GM19372 (cell line): ENCODE data around the gene FAM193B.
"Not testable (repeated sequence)": the region's sequence is repeated elsewhere in the genome, so short reads cannot be mapped to it uniquely, and the experiment has no call there.

Experiments
- ATAC-seq: cut with Tn5 transposase; IDR thresholded peaks from one replicate; pipeline ENCODE4 v1.9.1; 2021; ENCODE audit warnings: mild to moderate bottlenecking, low read depth, moderate library complexity; ENCODE audit not compliant: unreplicated experiment

FAM193B gene

DNA sequence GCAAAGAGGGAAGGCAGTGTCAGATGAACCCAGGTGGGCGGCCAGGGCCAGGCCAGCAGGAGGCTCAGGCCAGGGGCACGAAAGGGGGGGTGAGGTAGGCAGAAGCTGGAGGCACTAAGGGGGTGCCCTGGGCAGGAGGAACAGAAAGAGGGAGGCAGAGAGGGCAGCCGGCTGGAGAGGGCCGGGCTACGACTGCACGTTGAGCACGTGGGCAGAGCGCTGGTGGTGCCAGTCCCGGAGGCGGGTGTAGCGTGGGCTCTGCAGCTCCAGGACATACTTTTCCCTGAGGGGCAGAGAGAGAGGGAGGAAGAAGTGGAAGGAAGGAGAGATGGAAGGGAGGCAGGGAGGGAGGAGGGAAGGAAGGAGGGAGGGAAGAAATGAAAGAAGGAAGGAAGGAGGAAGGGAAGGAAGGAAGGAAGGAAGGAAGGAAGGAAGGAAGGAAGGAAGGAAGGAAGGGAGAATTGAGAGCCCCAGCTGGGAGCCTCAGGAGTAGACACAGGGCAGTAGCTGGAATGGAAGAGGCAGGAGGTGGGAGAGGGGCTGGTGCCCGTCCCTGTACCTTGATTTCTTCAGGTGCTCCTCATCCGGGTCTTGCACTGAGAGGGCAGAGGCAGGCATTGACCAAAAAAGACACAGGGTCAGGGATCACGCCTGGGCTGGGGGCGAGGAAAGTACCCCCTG, 63.9 kb downstream of the FAM193B start:
- no peak for ATAC-seq

- no peak for ATAC-seq
These were observed 65.1 kb downstream of the FAM193B start for GRCh38 chr5:177489119-177489716.

DNA sequence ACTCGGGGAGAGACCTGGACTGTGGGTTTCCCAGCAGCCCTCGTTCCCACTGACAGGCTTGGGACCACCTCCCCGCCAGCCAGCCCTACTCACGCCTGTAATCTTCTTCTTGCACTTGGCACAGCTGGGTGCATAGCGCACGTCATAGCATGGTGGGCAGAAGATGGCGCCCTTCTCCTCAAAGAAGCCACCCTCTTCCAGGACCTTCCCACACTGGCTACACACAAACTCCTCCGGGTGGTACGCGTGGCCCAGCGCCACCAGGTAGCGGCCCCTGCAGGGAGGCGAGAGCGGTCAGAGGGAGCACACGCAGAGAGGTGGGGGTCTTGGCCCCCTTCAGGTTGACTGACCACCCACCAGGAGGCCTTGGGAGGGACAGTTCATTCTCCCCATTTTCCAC, 66.4 kb downstream of the FAM193B start:
- ATAC-seq, result no peak

DNA sequence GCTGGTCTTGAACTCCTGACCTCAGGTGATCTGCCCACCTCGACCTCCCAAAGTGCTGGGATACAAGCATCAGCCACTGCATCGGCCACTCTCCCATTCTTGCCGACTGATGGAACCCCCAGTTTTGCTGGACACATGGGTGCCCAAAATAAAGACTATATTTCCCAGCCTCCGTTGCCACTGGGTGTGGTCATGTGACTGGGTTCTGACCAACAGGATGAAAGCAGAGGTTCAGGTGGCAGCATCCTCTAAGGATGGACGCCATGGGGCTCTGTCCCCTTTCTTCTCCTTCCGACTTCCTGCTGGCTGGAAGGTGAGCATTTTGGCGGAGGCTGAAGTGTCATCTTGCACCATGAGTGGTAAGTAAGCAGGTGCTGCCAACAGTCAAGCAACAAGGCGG, 67.2 kb downstream of the FAM193B start:
- no peak for ATAC-seq

GRCh38 chr5:177486256-177486655, 68.1 kb downstream of the FAM193B start:
- ATAC-seq, result no peak

GRCh38 chr5:177485753-177486152, 68.6 kb downstream of the FAM193B start:
- not testable (repeated sequence) for ATAC-seq

DNA sequence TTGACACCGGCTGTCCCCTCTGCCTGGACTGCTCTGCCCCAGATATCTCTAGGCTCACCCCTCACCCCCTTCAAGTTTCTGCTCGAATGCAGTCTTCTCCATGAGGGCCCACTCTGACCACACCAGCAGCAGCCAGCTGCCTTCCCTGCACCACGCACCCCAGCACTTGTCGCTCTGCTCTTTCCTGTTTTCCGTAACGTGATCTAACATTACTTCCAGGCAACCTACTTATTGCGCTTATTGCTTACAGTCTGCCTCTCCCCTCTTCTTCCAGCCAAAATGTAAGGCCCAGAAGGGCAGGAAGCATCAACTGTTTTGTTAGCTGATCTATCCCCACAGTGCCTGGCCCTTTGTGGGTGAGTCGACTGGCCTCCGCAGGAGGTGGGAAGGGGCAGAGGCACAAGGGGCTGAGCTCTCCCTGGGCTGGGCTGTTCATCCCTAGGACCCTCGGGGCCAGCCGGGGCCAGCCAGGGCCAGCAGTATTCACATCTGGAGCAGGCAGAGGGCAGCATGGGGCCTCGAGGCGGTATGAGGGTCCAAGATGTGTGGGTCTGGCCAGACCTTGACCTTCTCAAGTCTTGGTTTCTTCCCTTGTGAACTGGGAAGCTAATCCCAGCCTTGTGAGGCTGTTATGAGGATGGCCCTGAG, 69.3 kb downstream of the FAM193B start:
- no peak for ATAC-seq

- ATAC-seq, result no peak
These were observed 70.1 kb downstream of the FAM193B start for GRCh38 chr5:177483994-177484901.

DNA sequence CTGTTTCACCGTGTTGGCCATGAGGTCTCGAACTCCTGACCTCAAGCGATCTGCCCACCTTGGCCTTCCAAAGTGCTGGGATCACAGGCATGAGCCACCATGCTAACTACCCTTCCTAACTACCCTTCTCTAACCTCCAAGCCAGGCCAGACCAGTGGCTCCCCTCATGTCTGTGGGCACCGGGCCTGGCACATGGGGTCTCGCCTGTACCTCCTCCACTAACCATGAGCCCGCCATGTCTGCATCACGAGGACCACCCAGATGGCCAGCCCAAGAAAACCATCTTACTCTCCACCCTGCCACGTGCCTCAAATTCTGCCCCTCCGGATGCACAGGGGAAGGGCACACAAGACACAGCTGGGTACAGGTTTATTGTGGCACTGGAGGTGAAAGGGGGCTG, 71.3 kb downstream of the FAM193B start:
- no peak for ATAC-seq

DNA sequence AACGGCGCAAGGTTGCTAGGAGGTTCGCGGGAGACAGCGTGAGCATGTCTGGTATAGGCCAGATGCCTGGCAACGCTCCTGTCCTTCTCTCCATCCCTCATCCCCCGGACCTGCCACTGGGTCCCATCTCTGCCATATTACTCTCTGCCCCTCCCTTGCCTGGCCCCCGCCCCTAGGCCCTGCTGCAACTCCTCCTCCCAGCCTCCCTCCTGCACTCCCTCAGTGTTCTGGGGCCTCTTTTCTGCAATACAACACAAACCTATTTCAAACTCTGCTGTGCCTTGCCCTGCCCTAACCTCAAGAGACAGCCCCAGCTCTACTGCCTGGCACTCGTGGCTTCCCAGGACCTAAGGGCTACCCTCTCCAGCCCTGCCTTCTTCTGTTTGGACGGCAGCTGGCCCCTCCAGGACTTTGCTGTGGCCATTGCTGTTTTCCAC, 72.0 kb downstream of the FAM193B start:
- no peak for ATAC-seq

DNA sequence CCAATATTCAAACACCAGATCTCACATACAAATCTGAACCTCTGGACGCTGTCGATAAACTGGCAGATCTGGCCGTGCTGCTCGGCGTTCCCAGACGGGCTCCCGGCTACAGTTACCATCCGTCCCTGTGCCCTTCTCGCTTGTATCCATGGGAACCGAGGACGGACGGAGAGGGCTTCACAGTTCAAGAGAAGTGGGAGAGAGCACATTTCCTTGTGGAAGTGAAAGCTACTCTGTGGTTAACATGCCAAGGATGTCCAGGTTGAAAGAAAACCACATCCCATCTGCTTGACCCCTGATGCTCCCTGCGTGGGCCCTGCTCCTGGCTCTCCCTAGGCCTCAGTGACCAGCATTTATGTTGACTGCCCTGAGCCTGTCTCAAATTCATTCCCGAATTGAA, 74.6 kb downstream of the FAM193B start:
- no peak for ATAC-seq

- ATAC-seq, result no peak
These were observed 75.4 kb downstream of the FAM193B start for GRCh38 chr5:177478711-177479646.

DNA sequence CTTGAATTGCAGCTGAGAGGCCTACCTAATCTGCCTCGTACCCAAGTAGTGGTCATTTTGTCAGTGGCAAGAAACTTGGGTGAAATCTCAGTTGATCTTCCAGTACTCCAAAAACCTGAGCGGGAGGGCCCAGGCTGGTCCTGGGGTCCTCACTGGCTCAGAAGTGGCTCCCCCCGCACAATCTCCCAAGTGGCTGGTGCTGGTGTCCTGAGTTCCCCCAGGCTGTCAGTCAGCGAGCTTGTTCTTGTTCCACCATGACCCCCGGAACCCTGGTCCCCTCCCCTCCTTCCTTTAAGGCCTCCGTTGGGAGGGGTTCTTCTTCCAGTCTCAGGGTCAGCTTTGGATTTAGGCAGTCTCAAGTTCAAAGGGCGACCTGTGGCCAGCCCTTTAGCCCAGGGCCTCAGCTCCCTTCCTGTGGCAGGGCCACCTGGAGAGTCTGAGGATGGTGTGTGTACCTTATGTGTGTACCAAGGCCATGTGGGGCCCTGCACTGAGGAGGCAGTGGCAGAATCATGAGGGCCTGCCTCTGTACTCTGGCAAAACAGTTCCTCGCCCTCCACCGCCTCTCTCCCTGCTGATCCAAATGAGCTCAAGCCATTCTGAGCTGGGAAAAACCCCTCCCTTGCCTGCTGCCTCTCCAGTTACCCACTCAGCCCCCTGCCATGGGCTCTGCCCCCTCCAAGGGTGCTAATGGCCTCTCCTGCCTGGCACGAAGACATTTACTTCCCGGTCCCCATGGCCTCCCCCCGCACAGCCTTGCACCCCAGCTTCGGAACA, 76.5 kb downstream of the FAM193B start:
- ATAC-seq, result no peak

- no peak for ATAC-seq
These were observed 77.7 kb downstream of the FAM193B start for GRCh38 chr5:177476531-177477233.

GRCh38 chr5:177475563-177476427, 78.6 kb downstream of the FAM193B start:
- ATAC-seq, result no peak

GRCh38 chr5:177474846-177475562, 79.4 kb downstream of the FAM193B start:
- ATAC-seq, result no peak

- no peak for ATAC-seq
These were observed 80.3 kb downstream of the FAM193B start for GRCh38 chr5:177474002-177474476.
